ENCODE results near the gene NCLN.
"Not testable (repeated sequence)": the region's sequence is repeated elsewhere in the genome, so short reads cannot be mapped to it uniquely, and the experiment has no call there.

Gene NCLN

DNA sequence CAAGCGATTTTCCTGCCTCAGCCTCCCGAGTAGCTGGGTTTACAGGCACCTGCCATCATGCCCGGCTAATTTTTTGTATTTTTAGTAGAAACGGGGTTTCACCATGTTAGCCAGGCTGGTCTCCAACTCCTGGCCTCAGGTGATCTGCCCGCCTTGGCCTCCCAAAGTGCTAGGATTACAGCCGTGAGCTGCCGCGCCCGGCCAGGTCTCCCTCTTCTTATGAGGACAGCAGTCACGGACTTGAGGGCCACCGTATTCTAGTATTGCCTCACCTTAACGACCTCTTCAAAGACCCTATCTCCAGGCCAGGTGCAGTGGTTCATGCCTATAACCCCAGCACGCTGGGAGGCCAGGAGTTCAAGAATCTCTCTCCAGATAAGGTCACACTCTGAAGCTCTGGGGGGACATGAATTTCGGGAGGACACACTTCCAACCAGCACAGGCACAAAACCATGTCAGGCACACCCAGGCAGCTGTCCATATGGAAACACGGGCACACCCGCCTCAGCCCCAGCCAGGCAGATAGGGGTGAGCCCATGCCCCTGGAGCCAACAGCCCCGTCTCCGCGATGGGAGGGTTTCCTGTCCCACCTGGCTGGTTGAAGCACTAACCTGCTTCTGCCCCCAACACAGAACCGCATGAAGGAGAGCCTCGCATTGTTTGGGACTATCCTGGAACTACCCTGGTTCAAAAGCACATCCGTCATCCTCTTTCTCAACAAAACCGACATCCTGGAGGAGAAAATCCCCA is 28.5 kb upstream of the NCLN start:
- DNase-seq = no peak

GRCh38 chr19:3159565-3159964 is 26.2 kb upstream of the NCLN start:
- no peak for DNase-seq

GRCh38 chr19:3160219-3160618 is 25.5 kb upstream of the NCLN start:
- DNase-seq = no peak

DNA sequence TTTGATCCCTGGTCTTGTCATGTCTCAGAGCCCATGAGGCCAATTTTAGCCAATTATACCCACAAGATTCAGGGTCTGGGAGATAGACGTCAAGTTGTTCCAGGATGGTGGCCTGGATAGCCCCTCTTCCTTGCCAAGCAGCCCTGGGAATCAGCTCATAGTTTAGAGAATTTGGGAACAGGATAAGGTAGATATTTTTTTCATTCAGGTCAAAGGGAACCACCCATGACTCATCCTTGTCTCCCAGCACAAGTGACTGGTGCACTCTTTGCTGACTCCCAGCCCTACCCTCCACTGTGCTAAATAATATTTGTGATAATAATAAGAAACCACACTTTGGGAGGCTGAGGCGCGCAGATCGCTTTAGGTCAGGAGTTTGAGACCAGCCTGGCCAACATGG is 24.3 kb upstream of the NCLN start:
- DNase-seq = no peak

GRCh38 chr19:3162418-3163229 is 23.1 kb upstream of the NCLN start:
- no peak for DNase-seq

DNA sequence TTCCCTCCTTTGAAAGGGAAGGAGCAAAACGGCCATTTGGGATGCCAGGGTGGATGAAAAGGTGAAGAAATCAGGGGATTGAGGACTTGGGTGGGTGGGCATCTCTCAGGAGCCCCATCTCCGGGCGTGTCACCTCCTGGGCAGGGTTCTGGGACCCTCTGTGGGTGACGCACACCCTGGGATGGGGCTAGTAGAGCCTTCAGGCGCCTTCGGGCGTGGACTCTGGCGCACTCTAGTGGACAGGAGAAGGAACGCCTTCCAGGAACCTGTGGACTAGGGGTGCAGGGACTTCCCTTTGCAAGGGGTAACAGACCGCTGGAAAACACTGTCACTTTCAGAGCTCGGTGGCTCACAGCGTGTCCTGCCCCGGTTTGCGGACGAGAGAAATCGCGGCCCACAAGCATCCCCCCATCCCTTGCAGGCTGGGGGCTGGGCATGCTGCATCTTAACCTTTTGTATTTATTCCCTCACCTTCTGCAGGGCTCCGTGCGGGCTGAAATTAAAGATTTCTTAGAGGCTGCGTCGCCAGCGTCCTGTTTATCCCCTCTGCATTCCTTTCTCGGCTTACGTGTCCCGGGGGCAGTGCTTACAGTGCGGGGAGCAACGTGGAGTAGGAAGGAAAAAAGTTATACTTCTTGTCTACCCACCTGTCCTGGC is 22.4 kb upstream of the NCLN start:
- peak; percentile 82 for DNase-seq

DNA sequence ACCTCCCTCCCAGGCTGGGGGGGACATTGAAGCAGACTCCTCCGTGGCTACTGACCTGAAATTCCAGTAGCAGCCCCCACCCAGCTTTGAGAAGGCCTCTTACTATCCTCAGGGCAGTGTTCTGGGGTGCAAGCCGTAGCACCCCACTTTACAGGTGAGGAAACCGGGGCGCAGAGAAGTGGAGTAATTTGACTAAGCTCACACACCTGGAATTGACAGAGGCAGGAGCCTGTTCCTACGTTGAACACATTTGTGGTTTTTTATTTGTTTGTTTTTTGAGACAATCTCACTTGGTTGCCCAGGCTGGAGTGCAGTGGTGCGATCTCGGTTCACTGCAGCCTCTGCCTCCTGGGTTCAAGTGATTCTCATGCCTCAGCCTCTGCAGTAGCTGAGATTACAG is 21.8 kb upstream of the NCLN start:
- no peak for DNase-seq

DNA sequence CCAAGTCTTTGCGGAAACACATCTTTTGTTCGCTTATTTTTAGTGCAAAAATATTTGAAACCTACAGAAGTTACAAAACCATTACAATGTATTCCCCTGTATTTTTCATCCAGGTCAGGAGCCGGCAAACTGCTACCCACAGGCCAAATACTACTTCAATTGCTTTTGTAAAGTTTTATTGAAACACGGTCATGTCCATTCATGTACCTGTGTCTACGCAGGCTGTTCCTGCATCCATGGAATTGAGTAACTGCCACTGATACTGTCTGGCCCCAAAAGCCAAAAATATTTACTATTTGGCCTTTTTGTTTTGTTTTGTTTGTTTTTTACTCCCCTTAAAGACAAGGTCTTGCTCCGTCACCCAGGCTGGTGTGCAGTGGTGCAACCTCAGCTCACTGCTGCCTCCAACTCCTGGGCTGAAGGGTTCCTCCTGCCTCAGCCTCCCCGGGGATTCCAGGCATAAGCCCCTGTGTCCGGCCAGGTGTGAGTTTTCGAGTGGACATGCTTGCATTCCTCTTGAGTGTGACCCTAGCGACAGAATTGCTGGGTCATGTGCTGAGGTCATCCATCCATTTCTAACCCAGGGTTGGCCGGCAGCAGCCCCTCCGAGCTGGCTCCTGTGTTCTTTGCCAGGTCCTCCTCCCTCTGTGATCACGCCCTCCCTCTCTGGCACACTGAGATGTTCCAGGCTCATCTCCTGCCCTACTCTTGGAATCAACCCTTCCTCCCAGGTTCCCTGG is 18.0 kb upstream of the NCLN start:
- DNase-seq = no peak

DNA sequence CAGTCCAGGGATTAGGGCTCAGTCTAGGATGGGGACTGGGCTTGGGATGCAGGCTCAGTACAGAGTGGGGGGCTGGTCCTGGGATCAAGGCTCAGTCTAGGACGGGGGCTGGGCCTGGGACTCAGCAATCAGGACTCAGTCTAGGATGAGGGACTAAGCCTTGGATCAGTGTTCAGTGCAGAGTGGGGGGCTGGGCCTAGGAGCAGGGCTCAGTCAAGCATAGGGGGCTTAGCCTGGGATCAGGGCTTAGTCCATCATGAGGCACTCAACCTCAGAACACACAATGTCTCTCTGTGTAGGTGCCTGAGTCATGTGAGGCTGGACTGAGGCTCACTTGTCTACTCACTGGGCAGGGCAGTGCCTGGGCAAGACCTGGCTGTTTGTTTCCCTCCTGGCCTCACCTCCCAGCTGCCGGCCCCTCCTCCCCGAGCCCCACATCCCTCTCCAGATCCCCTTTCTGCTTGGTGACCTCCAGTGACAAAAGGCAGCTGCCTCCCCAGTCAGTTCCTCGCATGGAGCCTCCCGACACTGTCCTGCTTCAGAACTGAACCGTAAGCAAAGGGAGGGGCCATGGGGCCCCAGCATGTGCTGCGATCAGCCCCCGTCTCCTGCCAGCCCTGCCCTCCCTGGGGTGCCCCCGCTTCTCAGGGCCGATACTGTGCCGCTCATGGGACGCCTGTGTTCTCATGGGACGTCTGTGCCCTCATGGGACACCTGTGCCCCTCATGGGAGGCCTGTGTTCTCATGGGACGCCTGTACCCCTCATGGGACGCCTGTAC is 13.6 kb upstream of the NCLN start:
- DNase-seq = no peak

DNA sequence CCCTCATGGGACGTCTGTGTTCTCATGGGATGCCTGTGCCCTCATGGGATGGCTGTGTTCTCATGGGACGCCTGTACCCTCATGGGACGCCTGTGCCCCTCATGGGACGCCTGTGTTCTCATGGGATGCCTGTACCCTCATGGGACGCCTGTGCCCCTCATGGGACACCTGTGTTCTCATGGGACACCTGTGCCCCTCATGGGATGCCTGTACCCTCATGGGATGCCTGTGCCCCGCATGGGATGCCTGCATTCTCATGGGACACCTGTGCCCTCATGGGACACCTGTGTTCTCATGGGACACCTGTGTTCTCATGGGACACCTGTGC is 13.1 kb upstream of the NCLN start:
- DNase-seq = not testable (repeated sequence)

DNA sequence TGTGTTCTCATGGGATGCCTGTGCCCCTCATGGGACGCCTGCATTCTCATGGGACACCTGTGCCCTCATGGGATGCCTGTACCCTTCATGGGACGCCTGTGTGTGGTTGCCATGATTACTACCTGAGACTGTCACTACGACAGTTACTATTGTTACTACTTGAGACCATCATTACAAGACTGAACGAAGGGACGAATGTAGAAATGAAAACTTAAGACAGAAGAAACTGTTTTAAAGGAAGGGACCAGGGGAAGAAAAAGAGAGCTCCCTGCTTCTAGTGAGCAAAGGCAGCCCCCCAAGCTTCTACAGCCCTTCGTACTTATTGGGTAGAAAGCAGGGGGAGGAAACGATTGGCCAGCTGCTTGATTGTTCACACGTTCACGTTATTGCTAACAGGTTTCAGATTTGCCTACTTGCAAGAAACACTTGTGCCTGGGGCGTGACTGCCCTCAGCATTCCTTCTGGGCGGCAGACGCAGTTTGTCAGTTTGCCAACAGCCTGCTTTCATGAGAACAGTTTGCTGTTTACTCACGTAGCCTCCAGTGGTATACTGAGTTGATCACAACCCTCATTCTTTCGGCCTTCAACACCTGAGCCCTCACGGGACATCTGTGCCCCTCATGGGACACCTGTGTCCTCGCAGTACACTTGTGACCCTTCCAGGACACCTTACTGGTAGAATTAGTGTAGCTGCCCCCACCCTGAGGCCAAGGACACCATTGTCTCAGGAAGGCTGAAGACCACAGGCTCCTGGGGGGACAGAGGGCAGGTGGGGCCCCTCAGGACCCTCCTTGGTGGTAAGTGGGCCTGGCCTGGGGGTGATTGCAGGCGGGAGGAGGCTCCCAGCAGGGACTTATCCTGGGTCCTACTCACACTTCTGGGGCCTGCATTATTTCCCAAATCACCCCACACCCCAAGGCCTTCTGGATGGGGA is 9.7 kb upstream of the NCLN start:
- DNase-seq = peak; percentile 70

GRCh38 chr19:3176715-3177501 is 8.8 kb upstream of the NCLN start:
- peak; percentile 88 for DNase-seq

DNA sequence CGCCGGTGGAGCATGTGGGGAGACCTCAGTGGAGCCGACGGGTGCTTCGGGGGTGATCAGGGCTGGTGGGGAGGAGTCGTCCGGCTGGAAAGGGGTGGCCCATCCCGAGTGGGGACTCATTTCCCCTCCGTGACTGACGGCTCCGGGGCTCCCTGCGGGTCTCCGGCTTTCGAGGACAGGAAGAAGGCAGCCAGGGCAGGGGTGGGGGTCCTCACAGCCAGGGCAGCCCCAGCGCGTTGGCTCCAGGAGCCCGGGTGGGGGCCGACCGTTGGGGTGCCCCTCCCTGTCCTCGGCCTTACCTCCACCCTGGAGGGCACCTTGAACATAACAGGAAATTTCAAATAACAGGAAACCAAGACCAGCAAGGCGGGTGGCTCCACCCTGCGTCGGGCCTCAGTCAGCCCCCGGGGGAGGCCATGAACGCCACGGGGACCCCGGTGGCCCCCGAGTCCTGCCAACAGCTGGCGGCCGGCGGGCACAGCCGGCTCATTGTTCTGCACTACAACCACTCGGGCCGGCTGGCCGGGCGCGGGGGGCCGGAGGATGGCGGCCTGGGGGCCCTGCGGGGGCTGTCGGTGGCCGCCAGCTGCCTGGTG is 7.3 kb upstream of the NCLN start, which contains the start of gene S1PR4:
Gene S1PR4, plus strand, starts transcription at position 393 of the 596 bp plus-strand sequence. Its CDS starts 24 bp downstream, at position 417.
- DNase-seq = peak; percentile 85

DNA sequence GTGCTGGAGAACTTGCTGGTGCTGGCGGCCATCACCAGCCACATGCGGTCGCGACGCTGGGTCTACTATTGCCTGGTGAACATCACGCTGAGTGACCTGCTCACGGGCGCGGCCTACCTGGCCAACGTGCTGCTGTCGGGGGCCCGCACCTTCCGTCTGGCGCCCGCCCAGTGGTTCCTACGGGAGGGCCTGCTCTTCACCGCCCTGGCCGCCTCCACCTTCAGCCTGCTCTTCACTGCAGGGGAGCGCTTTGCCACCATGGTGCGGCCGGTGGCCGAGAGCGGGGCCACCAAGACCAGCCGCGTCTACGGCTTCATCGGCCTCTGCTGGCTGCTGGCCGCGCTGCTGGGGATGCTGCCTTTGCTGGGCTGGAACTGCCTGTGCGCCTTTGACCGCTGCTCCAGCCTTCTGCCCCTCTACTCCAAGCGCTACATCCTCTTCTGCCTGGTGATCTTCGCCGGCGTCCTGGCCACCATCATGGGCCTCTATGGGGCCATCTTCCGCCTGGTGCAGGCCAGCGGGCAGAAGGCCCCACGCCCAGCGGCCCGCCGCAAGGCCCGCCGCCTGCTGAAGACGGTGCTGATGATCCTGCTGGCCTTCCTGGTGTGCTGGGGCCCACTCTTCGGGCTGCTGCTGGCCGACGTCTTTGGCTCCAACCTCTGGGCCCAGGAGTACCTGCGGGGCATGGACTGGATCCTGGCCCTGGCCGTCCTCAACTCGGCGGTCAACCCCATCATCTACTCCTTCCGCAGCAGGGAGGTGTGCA is 6.6 kb upstream of the NCLN start:
- DNase-seq = peak; percentile 25

- DNase-seq = no peak
Observed at GRCh38 chr19:3179739-3180293, 5.9 kb upstream of the NCLN start.

DNA sequence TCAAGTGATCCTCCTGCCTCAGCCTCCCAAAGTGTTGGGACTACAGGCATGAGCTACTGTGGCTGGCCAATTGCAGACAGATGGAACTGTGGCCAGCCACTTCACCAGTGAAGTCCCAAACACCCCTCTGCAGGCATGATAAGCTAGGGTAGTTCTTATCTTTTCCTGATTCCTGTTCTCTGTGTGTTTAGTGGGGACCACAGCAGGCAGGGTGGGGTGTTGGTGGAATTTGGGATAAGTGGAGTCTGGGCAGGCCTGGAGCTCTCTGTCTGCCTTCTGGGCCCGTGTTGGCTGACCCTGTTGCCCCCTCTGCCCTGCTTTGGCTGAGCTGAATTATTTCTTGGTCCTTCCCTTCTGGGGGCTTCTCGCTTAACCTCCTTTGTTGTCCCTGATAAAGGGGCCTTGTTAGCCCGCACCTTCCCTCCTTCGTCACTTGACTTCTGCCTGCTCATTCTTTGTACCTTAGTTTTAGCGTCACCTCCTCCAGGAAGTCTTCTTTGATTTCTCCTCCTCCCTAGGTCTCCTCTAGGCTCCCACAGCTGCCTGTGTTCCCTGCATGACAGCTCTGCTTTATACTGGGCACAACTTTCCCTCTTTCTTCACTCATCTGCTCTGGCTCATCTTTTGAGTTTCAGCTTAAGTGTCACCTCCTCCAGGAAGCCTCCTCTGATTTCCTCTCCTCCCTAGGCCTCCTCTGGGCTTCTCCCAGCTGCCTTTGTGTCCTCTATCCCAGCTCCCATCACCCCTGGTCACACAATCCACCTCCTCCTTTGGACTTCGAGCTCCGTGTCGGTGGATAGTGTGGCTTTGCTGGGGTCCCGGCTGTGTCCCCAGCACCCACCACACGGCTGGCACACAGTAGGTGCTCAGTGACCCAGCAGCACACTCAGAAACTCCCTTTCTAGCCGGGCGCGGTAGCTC is 1.7 kb upstream of the NCLN start:
- DNase-seq = no peak

- DNase-seq = no peak
Observed at GRCh38 chr19:3184847-3185460, 776 bp upstream of the NCLN start.

Measured in CD4-positive, alpha-beta T cell treated with Interleukin-4 for 4 hours (primary cell).